Measurements from ENCODE around the gene CEP95. TPM values are rescaled to one million over a fixed set of nuclear protein-coding genes. Genes with fewer than 3 reads are reported as not detected.
A peak's percentile ranks its signal among the peaks of the same experiment; 100 is the strongest.
"Not testable (repeated sequence)": the region's sequence is repeated elsewhere in the genome, so short reads cannot be mapped to it uniquely, and the experiment has no call there.

Gene CEP95
- polyA plus RNA-seq, 1 donor from 2014 or later, result 220 TPM

- Histone ChIP-seq H3K9me2 (ENCODE audit: insufficient read depth, low read length) (no peaks in the 10 kb centered on the region), H3K79me2 (replicated peaks; ENCODE audit: insufficient read depth, low read length) (peaks cover 18% of the 10 kb centered on the region), H3K9ac (ENCODE audit: low read length) (no peak overlapping the region), H4K20me1 (ENCODE audit: insufficient read depth) (no peaks in the 10 kb centered on the region), H3K36me3 (ENCODE audit: insufficient read depth, low read length) (no peaks in the 10 kb centered on the region), H3K4me2 (ENCODE audit: low read length) (no peak overlapping the region), H3K27ac (ENCODE audit: low read length) (no peak overlapping the region), H3K9me3 (ENCODE audit: low read length) (no peaks in the 10 kb centered on the region), H2AFZ (ENCODE audit: low read depth, low read length) (no peak overlapping the region), H3K27me3 (ENCODE audit: insufficient read depth, low read depth, low read length) (no peaks in the 10 kb centered on the region), H3K4me3 (ENCODE audit: low read length) (no peak overlapping the region), H3F3A (ENCODE audit: insufficient read depth, low read length, poor library complexity, severe bottlenecking) (peaks cover 5% of the 10 kb centered on the region)
- TF ChIP-seq TAF1 (IDR thresholded peaks at IDR 0.05; ENCODE audit: low read depth), result no peak
- TF ChIP-seq POLR2AphosphoS5 (IDR thresholded peaks at IDR 0.05), result no peak
- TF ChIP-seq MXI1 (conservative IDR thresholded peaks at IDR 0.05; ENCODE audit: poor library complexity, severe bottlenecking), result no peak
- TF ChIP-seq CTCF (IDR thresholded peaks at IDR 0.05; ENCODE audit: poor library complexity, severe bottlenecking), result peak; percentile 39
- no peak for TF ChIP-seq REST (IDR thresholded peaks at IDR 0.05; ENCODE audit: borderline replicate concordance)
- no peak for TF ChIP-seq SMC3 (conservative IDR thresholded peaks at IDR 0.05; ENCODE audit: poor library complexity)
These were observed 14.2 kb upstream of the CEP95 start for GRCh38 chr17:64492481-64493109.

- H3K9me3 ChIP-seq (ENCODE audit: low read length), result no peaks in the 10 kb centered on the region
- no peaks in the 10 kb centered on the region for H3K9me2 ChIP-seq (ENCODE audit: insufficient read depth, low read length)
- TF ChIP-seq MXI1 (conservative IDR thresholded peaks at IDR 0.05; ENCODE audit: poor library complexity, severe bottlenecking) (no peak), CTCF (IDR thresholded peaks at IDR 0.05; ENCODE audit: poor library complexity, severe bottlenecking) (no peak), SMC3 (conservative IDR thresholded peaks at IDR 0.05; ENCODE audit: poor library complexity) (no peak), REST (IDR thresholded peaks at IDR 0.05; ENCODE audit: borderline replicate concordance) (no peak), EP300 (conservative IDR thresholded peaks at IDR 0.05; ENCODE audit: poor library complexity, severe bottlenecking) (no peak), EZH2 (IDR thresholded peaks at IDR 0.05; ENCODE audit: borderline replicate concordance, insufficient read depth, low read length, poor library complexity, severe bottlenecking) (no peak), POLR2AphosphoS5 (IDR thresholded peaks at IDR 0.05) (no peak), TAF1 (IDR thresholded peaks at IDR 0.05; ENCODE audit: low read depth) (no peak), RAD21 (conservative IDR thresholded peaks at IDR 0.05) (no peak)
- peaks cover 14% of the 10 kb centered on the region for H3F3A ChIP-seq (ENCODE audit: insufficient read depth, low read length, poor library complexity, severe bottlenecking)
- H3K9ac ChIP-seq (ENCODE audit: low read length), result no peak overlapping the region
- H3K79me2 ChIP-seq (replicated peaks; ENCODE audit: insufficient read depth, low read length), result peaks cover 20% of the 10 kb centered on the region
- H3K4me3 ChIP-seq (ENCODE audit: low read length), result peak overlapping the region; percentile 86
- no peaks in the 10 kb centered on the region for H3K27me3 ChIP-seq (ENCODE audit: insufficient read depth, low read depth, low read length)
- peaks cover 5% of the 10 kb centered on the region for H4K20me1 ChIP-seq (ENCODE audit: insufficient read depth)
- no peak overlapping the region for H3K27ac ChIP-seq (ENCODE audit: low read length)
- no peak overlapping the region for H2AFZ ChIP-seq (ENCODE audit: low read depth, low read length)
- peak overlapping the region; percentile 2 for H3K4me2 ChIP-seq (ENCODE audit: low read length)
- H3K36me3 ChIP-seq (ENCODE audit: insufficient read depth, low read length), result no peaks in the 10 kb centered on the region
These were observed 12.7 kb upstream of the CEP95 start for GRCh38 chr17:64494121-64494520.

- Histone ChIP-seq H3K4me3 (ENCODE audit: low read length) (peak overlapping the region; percentile 86), H3K79me2 (replicated peaks; ENCODE audit: insufficient read depth, low read length) (peaks cover 32% of the 10 kb centered on the region), H3F3A (ENCODE audit: insufficient read depth, low read length, poor library complexity, severe bottlenecking) (peaks cover 16% of the 10 kb centered on the region), H4K20me1 (ENCODE audit: insufficient read depth) (peaks cover 11% of the 10 kb centered on the region)
- H3K9me3 ChIP-seq (ENCODE audit: low read length); H3K9ac ChIP-seq (ENCODE audit: low read length); H3K9me2 ChIP-seq (ENCODE audit: insufficient read depth, low read length); H3K36me3 ChIP-seq (ENCODE audit: insufficient read depth, low read length); H3K27me3 ChIP-seq (ENCODE audit: insufficient read depth, low read depth, low read length); H3K4me2 ChIP-seq (ENCODE audit: low read length); H3K27ac ChIP-seq (ENCODE audit: low read length); H2AFZ ChIP-seq (ENCODE audit: low read depth, low read length): not testable (repeated sequence)
These were observed 11.5 kb upstream of the CEP95 start for GRCh38 chr17:64495300-64495699.

Measured in neural cell (in vitro differentiated cells).